Keratinocyte (primary cell): ENCODE measurements around the gene HS6ST3. TPM values are rescaled to one million over a fixed set of nuclear protein-coding genes. Genes with fewer than 3 reads are reported as not detected.

ENCODE experiments used
- DNase-seq: peaks from one replicate; pipeline ENCODE4 v3.0.0-alpha.2; 2011; ENCODE audit warnings: low read depth, missing footprints, low spot score
- FAIRE-seq: peaks from 2 replicates; lab custom pipeline; 2011; peaks lifted over from hg19 to GRCh38; lab: Jason Lieb, UNC
- H2AFZ ChIP-seq: 2 replicates; pipeline ENCODE4 v1.6.0; 2012; ENCODE audit warnings: low read length, control low read depth, inconsistent platforms; ENCODE audit not compliant: control insufficient read depth
- H3K27ac ChIP-seq: 2 replicates; pipeline ENCODE4 v1.5.1; 2011; ENCODE audit warnings: low read length; ENCODE audit not compliant: control insufficient read depth, insufficient read depth
- H3K27me3 ChIP-seq: 3 replicates; pipeline ENCODE4 v1.6.0; 2011; ENCODE audit warnings: low read length; ENCODE audit not compliant: control insufficient read depth, insufficient read depth; ENCODE audit errors: extremely low read depth
- H3K36me3 ChIP-seq, 2 experiments: 2 replicates in 1 of 2; 3 replicates in 1 of 2; pipeline ENCODE4 v1.5.1; 2011; ENCODE audit warnings: low read length in 2 of 2, mild to moderate bottlenecking in 1 of 2; ENCODE audit not compliant: control insufficient read depth in 2 of 2, insufficient read depth in 2 of 2; ENCODE audit errors: extremely low read depth in 1 of 2
- H3K4me1 ChIP-seq: 3 replicates; pipeline ENCODE4 v1.5.1; 2011; ENCODE audit warnings: low read length; ENCODE audit not compliant: control insufficient read depth, insufficient read depth; ENCODE audit errors: extremely low read depth
- H3K4me2 ChIP-seq: 3 replicates; pipeline ENCODE4 v1.6.0; 2011; ENCODE audit warnings: low read depth, low read length; ENCODE audit not compliant: control insufficient read depth, insufficient read depth; ENCODE audit errors: extremely low read depth
- H3K4me3 ChIP-seq, 3 experiments: fragments of 200-600 bp in 1 of 3; sonication (generic) in 1 of 3; 2 replicates in 2 of 3; 3 replicates in 1 of 3; pipeline ENCODE4 v1.5.1; 2011 to 2016; ENCODE audit warnings: low read length in 3 of 3, mild to moderate bottlenecking in 3 of 3, control low read depth in 2 of 3, inconsistent platforms in 1 of 3, low read depth in 1 of 3, mixed read lengths in 1 of 3, mixed run types in 1 of 3, moderate library complexity in 1 of 3; ENCODE audit not compliant: control insufficient read depth in 2 of 3, insufficient read depth in 2 of 3; ENCODE audit errors: extremely low read depth in 1 of 3
- H3K79me2 ChIP-seq: 2 replicates; pipeline ENCODE4 v1.6.0; 2012; ENCODE audit warnings: low read length; ENCODE audit not compliant: control insufficient read depth, insufficient read depth
- H3K9ac ChIP-seq: 3 replicates; pipeline ENCODE4 v1.6.0; 2011; ENCODE audit warnings: low read length; ENCODE audit not compliant: control insufficient read depth, insufficient read depth; ENCODE audit errors: extremely low read depth
- H3K9me1 ChIP-seq: 3 replicates; pipeline ENCODE4 v1.6.0; 2011; ENCODE audit warnings: low read length; ENCODE audit not compliant: control insufficient read depth, insufficient read depth; ENCODE audit errors: extremely low read depth
- H3K9me3 ChIP-seq: 2 replicates; pipeline ENCODE4 v1.5.1; 2012; ENCODE audit warnings: low read depth, low read length; ENCODE audit not compliant: control insufficient read depth
- H4K20me1 ChIP-seq: 3 replicates; pipeline ENCODE4 v1.6.0; 2011; ENCODE audit warnings: low read length; ENCODE audit not compliant: control insufficient read depth, insufficient read depth; ENCODE audit errors: extremely low read depth
- CTCF ChIP-seq, 3 experiments: IDR thresholded peaks in 1 of 3; conservative IDR thresholded peaks in 1 of 3; optimal IDR thresholded peaks in 1 of 3; 2 replicates in 2 of 3; 3 replicates in 1 of 3; pipeline versions ENCODE3 to v1.5.1; 2011; ENCODE audit warnings: low read length in 3 of 3, mild to moderate bottlenecking in 3 of 3, moderate library complexity in 2 of 3, control low read depth in 1 of 3, inconsistent platforms in 1 of 3; ENCODE audit not compliant: insufficient read depth in 2 of 3; ENCODE audit errors: extremely low read depth in 1 of 3
- EZH2 ChIP-seq: IDR thresholded peaks from one replicate; pipeline ENCODE4 v1.6.1; 2012; ENCODE audit warnings: inconsistent platforms, mild to moderate bottlenecking, low read length, moderate library complexity
- dilution Hi-C: fragments of 300-500 bp; cut with MboI; formaldehyde crosslinking; loops from one replicate; pipeline ENCODE4 v1.7.0; 2020; ENCODE audit warnings: low sequenced_read_pairs; ENCODE audit not compliant: extremely low pct_ligation_motif_present
- polyA plus RNA-seq, 5 experiments: library from polyadenylated mRNA; depleted of rRNA in 3 of 5; stranded (reverse) in 3 of 5; stranded (forward) in 1 of 5; unstranded in 1 of 5; fragments of >200 nt; gene quantifications; 1 replicate in 1 of 5; 2 replicates in 3 of 5; 3 replicates in 1 of 5; pipeline versions ENCODE4 v1.2.1 to v1.2.3, GENCODE V29; 2011 to 2012; ENCODE audit warnings: missing spikeins in 2 of 5, low read depth in 1 of 5, low replicate concordance in 1 of 5

HS6ST3 gene
- polyA plus RNA-seq, 1 donor (not counting 4 experiments of a cell fraction or from before 2014, with no cell fraction given) = 0.03 TPM

DNA sequence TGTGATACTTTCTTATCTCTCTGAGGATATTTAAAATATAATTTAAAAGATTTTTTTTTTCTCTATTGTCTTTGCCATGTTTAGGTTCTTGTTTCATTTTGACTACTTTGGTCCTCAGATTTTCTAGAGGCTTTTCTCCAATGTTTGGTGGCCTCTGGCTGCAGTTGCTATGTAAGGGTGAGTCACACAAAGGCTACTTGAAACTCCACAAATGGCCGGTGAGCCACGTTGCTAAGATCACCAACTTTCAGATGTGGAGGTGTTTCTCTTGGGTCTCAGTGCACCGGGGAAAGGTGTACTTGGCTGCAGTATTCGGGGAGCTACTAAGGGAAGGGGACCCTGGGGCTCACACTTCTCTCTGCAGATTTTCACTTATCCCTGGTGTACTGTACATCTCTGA, 248.1 kb downstream of the HS6ST3 start:
- Histone ChIP-seq H3K27ac (no peak overlapping the region), H4K20me1 (no peaks in the 10 kb centered on the region), H3K79me2 (no peaks in the 10 kb centered on the region), H3K9ac (no peak overlapping the region), H2AFZ (no peak overlapping the region), H3K9me1 (no peaks in the 10 kb centered on the region), H3K36me3 (no peaks in the 10 kb centered on the region), H3K27me3 (no peaks in the 10 kb centered on the region), H3K9me3 (no peaks in the 10 kb centered on the region), H3K4me1 (no peaks in the 10 kb centered on the region), H3K4me3 (no peak overlapping the region), H3K4me2 (no peak overlapping the region)
- no peak for DNase-seq
- dilution Hi-C loops = no loop called here
- TF ChIP-seq CTCF (optimal IDR thresholded peaks at IDR 0.05 in 1 of 3, IDR thresholded peaks at IDR 0.05 in 1 of 3, conservative IDR thresholded peaks at IDR 0.05 in 1 of 3; ENCODE audit: extremely low read depth in 1 of 3, insufficient read depth in 2 of 3, low read length in 3 of 3) (no peak), EZH2 (no peak)
- no peak for FAIRE-seq

DNA sequence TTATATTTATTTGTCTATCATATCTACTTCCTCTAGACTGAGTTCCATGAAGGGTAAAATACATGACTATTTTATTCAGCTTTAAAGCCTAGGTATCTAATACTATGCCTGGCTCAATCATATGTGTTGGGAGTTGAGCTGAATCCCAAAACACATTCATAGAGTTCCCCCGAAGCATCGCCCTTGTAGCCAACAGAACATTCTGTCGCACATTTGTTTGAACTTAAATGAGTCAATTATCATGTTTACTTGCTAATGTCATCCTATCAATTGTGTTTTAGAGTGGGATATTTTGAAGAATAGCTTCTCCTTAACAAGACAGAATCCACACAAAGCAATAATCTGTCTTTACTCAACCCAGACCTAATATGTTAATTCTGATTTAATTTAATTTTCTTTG, 252.4 kb downstream of the HS6ST3 start:
- Histone ChIP-seq H3K27ac (no peak overlapping the region), H3K9me1 (no peaks in the 10 kb centered on the region), H3K4me2 (no peak overlapping the region), H3K4me3 (no peak overlapping the region), H2AFZ (no peak overlapping the region), H3K9me3 (no peaks in the 10 kb centered on the region), H3K36me3 (no peaks in the 10 kb centered on the region), H3K79me2 (no peaks in the 10 kb centered on the region), H4K20me1 (no peaks in the 10 kb centered on the region), H3K4me1 (no peaks in the 10 kb centered on the region), H3K27me3 (no peaks in the 10 kb centered on the region), H3K9ac (no peak overlapping the region)
- no peak for TF ChIP-seq EZH2
- no peak for TF ChIP-seq CTCF (optimal IDR thresholded peaks at IDR 0.05 in 1 of 3, IDR thresholded peaks at IDR 0.05 in 1 of 3, conservative IDR thresholded peaks at IDR 0.05 in 1 of 3; ENCODE audit: extremely low read depth in 1 of 3, insufficient read depth in 2 of 3, low read length in 3 of 3)
- DNase-seq (no peak), FAIRE-seq (no peak)
- dilution Hi-C loops = no loop called here
